ENCODE results near the gene GABPB2.

- TF ChIP-seq POLR2AphosphoS5 (IDR thresholded peaks at IDR 0.05) (no peak), CTCF (IDR thresholded peaks at IDR 0.05) (no peak), POLR2A (IDR thresholded peaks at IDR 0.05) (no peak)
These were observed 11.9 kb upstream of the GABPB2 start for GRCh38 chr1:151058692-151059091.

Data from gastroesophageal sphincter (tissue), 3 donors.